ENCODE data around the gene DNAH17. TPM values are rescaled to one million over a fixed set of nuclear protein-coding genes. Genes with fewer than 3 reads are reported as not detected.

The DNAH17 gene
- total and polyA plus RNA-seq, 2 of the 8 experiments (the other 6 are each of a cell fraction or from before 2014, with no cell fraction given): 0.14 to 0.67 TPM

DNA sequence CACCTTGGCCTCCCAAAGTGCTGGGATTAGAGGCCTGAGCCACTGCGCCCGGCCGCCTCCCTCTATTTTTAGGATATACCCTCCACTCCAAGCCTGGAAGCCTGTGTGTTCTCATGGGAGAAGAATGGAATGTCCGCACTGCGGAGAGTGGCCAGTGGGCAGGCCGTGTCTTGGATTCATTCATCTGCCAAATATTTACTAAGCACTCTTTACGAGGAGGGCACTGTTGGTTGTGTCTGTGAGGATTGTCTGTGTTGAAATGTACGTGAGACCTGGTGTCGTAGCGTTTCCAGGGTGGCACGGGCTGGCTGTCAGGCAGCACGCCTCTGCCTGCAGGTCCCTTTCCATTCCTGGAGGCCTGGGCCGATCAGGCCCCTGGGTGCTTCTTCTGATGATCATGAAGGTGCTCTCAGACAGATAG, 179.5 kb downstream of the DNAH17 start (continued):
- TF ChIP-seq CHD1 (IDR thresholded peaks at IDR 0.05; ENCODE audit: low read depth, low read length) (no peak), ZNF274 (IDR thresholded peaks at IDR 0.05; ENCODE audit: borderline replicate concordance, extremely low read depth, low read length) (no peak)
